Stimulated activated CD4-positive, alpha-beta T cell treated with anti-CD3 and anti-CD28 coated beads, Interleukin-2, amount 100 ng/mL, for 48 hours (primary cell): ENCODE results near the gene ANGEL2.
A peak's percentile ranks its signal among the peaks of the same experiment; 100 is the strongest.

Experiments
- DNase-seq, 2 donors: peaks; one replicate each; pipeline ENCODE4 v3.0.0-alpha.2; 2020

The ANGEL2 gene

DNA sequence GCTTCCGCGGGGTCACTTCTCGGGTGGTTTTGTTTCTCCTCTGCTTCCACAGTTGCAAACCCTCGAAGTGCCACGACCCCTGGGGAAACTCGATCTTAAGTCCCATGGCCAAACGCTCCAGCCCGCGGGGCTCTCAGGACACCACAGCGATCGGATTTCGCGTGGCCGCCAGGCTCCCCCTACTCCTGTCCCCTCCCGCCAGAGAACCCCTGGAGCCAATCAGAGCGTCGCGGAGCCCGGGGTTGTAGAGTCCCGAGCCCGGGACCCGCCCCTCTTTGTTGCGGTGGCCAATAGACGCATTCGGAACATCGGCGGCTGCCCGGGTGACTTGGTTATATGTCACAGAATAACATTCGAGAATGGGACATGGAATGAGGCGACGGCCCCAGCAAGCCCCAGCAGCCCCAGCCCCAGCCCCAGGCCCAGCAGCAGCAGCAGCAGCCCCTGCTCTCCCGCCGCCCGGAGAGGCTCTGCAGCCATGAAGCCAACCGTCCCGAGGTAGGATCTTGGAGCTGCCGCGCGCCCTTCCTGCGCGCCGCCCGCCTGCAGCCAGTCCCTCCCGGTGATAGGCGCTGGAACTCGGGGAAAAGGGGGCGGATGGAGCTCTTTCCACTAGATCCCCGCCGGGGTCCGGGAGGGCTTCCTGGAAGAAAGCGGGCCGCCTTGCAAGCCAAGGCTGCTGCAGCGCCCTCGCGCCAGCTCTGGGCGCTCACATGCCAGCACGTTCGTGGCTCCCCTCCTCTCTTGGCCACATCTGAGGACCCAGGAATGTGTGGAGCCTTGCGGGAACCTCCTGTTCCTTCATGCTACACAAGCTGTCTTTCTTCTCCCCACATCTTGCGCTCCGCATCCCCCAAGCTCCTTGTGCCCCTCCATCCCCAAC lies 65.2 kb downstream of the ANGEL2 start, which contains the start of gene VASH2:
Gene VASH2 (plus strand): TSS at position 299 of the 883 bp plus-strand sequence. CDS start 1,002 bp downstream, outside the sequence.
- DNase-seq, result peak; percentile 54 to 55

DNA sequence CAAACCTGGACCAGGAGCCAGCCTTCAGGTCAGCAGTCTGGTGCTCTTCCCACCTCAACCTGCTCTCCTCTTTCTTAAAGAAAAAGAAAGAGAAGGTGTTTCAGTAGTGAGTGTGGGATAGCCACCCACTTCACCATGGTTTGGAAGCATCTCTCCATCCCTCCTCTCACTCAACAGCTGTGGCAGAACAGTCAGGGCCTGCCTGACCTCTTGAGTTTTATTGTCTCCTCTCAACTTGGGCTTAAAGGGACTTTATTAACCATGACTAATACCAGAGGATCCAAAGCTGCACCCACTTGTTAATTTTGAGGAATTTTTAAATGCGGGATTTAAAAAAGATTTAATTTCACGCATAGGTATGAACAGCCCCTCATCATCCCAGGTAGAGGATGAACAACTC lies 65.9 kb downstream of the ANGEL2 start:
- no peak for DNase-seq

DNA sequence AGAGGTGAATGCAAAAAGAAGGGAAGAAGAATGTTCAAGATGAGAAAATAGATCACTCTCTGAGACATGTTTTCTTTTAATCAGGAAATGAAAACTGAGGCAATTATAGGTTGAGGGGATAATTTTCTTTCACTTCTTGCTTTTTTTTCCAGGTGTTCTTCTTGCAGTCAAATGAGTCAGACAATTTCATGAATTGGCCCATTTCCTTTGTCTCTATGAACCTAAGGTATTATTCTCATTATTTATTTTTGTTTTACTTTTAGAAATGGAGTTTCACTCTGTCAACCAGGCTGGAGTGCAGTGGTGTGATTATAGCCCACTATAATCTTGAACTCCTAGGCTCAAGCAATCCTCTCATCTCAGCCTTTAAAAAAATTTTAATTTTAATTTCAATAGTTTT lies 68.8 kb downstream of the ANGEL2 start:
- no peak for DNase-seq

DNA sequence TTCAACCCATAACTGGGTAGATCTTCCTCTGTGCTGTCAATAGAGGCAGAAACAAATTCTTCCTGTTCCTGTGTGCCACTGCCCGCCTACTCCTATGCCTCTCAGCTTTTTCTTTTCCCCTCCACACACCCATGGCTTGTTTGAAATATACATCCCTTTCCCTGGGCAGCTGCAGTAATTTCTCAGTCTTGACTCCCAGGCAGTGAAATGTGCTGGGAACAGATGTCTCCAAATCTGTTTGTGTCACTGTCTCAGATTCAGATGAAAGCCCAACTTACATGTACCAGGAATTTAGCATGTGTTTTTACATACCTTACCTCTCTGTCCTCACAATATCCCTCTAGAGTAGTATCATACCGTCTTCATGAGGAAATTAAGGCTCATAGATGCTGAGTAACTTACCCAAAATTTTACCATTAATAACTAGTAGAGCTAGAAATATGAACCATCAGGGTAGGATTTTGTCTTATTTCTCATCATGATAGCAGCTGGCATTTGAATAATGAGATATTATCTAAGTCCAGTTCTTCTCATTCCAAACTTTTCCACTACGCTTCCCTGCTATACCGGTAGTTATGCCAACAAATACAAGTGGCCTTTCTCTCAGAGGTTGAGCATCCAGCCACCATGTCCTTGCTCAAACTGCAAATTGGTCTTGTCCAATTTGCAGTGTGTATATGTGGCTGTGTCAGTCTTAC lies 70.1 kb downstream of the ANGEL2 start:
- DNase-seq, result no peak

DNA sequence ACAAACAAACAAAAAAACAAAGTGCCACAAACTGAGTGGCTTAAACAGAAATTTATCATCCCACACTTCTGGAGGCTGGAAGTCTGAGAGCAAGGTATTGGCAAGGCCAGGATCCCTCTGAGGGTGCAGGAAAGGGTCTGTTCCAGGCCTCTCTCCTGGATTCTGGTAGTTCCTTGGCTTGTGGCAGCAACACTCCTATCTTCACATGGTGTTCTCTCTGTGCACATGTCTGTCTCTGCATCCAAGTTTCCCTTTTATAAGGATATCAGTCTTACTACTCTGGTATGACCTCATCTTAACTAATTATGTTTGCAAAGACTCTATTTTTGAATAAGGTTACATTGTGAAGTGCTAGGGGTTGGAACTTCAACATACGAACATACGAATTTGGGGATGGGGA lies 70.6 kb downstream of the ANGEL2 start:
- no peak for DNase-seq

DNA sequence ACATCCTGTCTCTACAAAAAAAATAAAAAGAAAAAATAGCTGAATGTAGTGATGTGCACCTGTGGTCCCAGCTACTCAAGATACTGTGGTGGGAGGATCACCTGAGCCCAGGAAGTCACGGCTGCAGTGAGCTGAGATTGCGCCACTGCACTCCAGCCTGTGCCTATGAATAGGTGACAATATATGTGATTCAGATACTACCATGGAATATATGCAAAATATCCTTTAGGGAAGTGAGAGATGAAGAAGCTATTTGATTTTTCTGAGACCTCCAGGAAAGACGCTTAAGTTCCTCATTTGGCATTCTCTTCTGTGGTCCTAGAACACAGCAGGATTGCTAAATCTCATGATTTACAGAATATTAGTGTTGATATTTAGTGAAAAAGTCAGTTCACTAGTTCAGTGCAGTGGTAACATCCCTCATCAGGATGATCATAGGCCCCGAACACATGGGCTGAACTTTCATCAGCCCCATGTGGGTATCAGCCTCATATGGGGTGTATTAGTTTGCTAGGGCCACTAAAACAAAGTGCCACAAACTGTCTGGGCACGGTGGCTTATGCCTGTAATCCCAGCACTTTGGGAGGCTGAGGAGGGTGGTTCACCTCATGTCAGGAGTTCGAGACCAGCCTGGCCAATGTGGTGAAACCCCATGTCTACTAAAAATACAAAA lies 71.3 kb downstream of the ANGEL2 start:
- DNase-seq, result no peak

DNA sequence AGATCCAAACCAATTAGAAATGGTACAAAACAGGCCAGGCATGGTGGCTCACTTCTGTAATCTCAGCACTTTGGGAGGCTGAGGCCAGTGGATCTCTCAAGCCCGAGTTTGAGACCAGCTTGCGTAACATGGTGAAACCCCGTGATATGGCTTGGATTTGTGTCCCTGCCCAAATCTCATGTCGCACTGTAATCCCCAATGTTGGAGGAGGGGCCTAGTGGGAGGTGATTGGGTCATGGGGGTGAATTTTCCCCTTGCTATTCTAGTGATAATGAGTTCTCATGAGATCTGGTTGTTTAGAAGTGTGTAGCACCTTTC lies 72.3 kb downstream of the ANGEL2 start:
- DNase-seq, result no peak

DNA sequence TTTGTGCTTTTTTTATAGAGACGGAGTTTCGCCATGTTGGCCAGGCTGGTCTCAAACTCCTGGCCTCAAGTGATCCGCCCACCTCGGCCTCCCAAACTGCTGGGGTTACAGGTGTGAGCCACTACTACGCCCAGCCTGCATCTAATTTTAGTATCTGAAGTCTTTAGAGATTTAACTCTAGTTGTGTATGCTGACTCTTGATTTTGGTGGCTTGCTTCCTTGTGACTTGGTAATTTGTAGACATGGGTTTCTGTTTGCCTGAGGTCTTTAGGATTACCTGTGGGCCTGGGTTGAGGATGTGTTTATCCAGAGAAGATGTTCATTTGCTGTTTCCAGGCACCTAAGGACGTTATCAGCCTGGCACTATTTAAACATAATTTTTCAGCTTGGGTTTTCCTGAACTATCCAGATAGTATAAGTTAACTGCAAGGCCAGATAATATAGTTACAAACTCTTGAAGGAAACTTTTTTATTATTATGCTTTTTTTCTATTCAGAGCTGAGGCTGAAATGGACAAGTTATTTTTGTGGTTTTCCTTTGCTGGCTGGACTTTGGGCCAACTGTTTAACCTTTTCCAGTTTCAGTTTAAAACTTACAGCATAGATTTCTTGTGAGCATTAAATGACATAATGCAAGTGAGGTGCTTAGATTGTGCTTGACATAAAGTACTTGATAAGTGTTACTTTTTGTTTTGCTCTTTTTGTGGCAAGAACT lies 72.8 kb downstream of the ANGEL2 start:
- no peak for DNase-seq
